Retinal pigment epithelial cell (primary cell): Measurements from ENCODE around the gene RFK.

Experiments used
- DNase-seq: peaks from one replicate; pipeline ENCODE4 v3.0.0-alpha.2; 2010; ENCODE audit warnings: low read depth
- H3K4me3 ChIP-seq: 2 replicates; pipeline ENCODE4 v1.5.1; 2011; ENCODE audit warnings: mild to moderate bottlenecking, low read length, control low read depth, moderate library complexity
- TF ChIP-seq, protein P1 (sequence below): conservative IDR thresholded peaks from 2 replicates; pipeline ENCODE4 v1.5.1; 2011; ENCODE audit warnings: low read depth, low read length, control low read depth, inconsistent platforms

Gene RFK

GRCh38 chr9:76419782-76420380 lies 25.7 kb upstream of the RFK start:
- DNase-seq = no peak
- H3K4me3 ChIP-seq = no peak overlapping the region
- TF ChIP-seq, protein P1, sequence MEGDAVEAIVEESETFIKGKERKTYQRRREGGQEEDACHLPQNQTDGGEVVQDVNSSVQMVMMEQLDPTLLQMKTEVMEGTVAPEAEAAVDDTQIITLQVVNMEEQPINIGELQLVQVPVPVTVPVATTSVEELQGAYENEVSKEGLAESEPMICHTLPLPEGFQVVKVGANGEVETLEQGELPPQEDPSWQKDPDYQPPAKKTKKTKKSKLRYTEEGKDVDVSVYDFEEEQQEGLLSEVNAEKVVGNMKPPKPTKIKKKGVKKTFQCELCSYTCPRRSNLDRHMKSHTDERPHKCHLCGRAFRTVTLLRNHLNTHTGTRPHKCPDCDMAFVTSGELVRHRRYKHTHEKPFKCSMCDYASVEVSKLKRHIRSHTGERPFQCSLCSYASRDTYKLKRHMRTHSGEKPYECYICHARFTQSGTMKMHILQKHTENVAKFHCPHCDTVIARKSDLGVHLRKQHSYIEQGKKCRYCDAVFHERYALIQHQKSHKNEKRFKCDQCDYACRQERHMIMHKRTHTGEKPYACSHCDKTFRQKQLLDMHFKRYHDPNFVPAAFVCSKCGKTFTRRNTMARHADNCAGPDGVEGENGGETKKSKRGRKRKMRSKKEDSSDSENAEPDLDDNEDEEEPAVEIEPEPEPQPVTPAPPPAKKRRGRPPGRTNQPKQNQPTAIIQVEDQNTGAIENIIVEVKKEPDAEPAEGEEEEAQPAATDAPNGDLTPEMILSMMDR = peak; percentile 65

DNA sequence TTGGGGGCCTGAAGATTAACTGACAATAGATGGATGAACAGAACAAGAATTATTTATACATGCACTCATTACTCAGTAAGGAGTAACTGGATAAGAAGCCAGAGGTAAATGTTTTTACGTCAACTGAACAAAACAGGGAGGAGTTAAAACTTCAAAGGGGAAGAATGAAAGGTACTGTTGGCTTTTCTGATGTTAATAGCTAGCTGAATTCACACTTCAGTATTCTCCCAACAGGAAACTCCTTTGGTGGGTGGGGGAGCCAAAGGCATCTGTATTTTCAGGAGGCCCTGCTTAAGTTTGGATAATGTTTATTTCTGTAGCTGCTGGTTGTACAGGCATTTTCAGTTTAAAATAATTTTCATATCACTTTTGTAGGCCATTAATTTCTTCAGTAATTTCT lies 23.2 kb upstream of the RFK start:
- TF ChIP-seq, protein P1 = no peak
- H3K4me3 ChIP-seq = no peak overlapping the region

DNA sequence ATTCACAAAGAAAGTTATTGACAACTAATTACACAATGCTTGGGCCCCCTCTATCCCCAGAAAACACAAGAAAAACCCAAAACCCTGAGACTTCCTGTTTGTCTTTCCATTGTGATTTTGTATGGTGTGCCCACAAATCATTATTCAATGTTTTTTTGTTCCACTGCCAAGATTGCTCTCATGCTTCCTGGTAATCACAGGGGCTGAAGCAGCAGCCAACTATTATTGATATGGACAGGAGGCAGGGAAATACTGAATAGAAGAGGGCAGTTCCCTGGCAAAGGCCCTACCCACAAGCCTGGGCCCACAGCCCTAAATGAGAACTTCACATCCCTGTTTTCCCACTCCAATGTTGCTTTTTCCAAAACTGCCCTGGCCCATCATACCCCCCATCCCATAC lies 21.5 kb upstream of the RFK start:
- H3K4me3 ChIP-seq = no peak overlapping the region
- TF ChIP-seq, protein P1 = no peak

More for the DNA sequence above, 23.2 kb upstream of the RFK start:
- no peak for DNase-seq

GRCh38 chr9:76415154-76415553 lies 20.9 kb upstream of the RFK start:
- H3K4me3 ChIP-seq = no peak overlapping the region
- DNase-seq = peak; percentile 87
- TF ChIP-seq, protein P1 = no peak

More for the DNA sequence above, 21.5 kb upstream of the RFK start:
- peak; percentile 73 for DNase-seq

DNA sequence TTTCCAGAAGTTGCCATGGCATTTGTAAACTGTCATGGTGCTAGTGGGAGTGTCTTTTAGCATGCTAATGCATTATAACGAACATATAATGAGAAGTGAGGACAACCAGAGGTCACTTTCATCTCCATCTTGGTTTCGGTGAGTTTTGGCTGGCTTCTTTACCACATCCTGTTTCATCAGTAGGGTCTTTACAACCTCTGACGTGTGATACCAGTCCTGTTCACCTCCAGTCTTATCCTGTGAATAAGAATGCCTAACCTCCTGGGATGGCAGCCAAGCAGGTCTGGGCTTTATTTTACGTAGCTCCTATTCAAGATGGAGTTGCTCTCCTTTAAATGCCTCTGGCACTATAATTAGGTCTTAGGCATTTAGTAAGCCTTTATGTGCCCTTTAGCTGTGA lies 20.4 kb upstream of the RFK start:
- TF ChIP-seq, protein P1 = no peak
- no peak overlapping the region for H3K4me3 ChIP-seq
- peak; percentile 99 for DNase-seq

DNA sequence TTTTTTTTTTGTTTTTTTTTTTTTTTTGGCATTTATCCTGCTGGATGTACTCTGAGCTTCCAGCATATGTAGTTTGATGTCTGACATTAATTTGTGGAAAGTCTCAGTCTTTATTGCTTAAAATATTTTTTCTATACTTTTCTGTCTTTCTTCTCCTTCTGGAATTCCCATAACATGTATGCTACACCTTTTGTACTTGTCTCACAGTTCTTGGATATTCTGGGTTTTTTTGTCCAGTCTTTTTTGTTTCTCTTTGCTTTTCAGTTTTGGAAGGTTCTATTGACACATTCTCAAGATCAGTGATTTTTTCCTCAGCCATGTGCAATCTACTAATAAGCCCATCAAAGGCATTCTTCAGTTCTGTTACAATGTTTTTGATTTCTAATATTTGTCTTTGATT lies 19.4 kb upstream of the RFK start:
- H3K4me3 ChIP-seq = no peak overlapping the region
- no peak for DNase-seq
- TF ChIP-seq, protein P1 = no peak

DNA sequence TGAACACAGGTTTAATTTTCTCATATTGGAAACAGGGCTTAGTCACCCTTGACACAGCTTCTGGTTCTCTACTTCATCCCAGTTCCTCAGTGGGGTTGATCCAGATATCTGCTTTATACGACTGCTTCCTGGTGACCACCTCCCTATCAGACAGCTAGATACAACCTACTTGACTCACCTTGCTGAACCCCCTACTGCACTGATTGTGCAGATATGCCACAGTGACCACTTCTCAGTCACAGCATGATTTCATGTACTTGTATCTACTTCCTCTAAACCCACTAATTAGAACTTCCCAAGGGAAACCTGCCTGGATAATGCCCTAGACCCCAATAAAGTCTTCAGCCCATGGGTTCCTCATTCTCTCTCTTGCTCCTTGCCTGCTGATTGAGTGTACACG lies 18.4 kb upstream of the RFK start:
- TF ChIP-seq, protein P1 = no peak
- no peak for DNase-seq

More for the DNA sequence above, 18.4 kb upstream of the RFK start:
- no peak overlapping the region for H3K4me3 ChIP-seq
